HG02938 (cell line): ENCODE results near the gene DNAJC30.
"Not testable (repeated sequence)": the region's sequence is repeated elsewhere in the genome, so short reads cannot be mapped to it uniquely, and the experiment has no call there.

Experiments
- ATAC-seq: cut with Tn5 transposase; IDR thresholded peaks from one replicate; pipeline ENCODE4 v1.9.1; 2021; ENCODE audit warnings: mild to moderate bottlenecking, moderate library complexity; ENCODE audit not compliant: unreplicated experiment

DNAJC30 gene

GRCh38 chr7:73683056-73683787 is at the start of gene DNAJC30, which contains the start of gene BUD23:
DNAJC30 (minus strand) TSS chr7:73683453; CDS start chr7:73683423, 30 bp downstream.
BUD23 (plus strand) TSS chr7:73683597; CDS start chr7:73683626, 29 bp downstream.
- peak; percentile 89 for ATAC-seq

- ATAC-seq = no peak
These were observed 49.1 kb upstream of the DNAJC30 start for GRCh38 chr7:73732397-73732796.

DNA sequence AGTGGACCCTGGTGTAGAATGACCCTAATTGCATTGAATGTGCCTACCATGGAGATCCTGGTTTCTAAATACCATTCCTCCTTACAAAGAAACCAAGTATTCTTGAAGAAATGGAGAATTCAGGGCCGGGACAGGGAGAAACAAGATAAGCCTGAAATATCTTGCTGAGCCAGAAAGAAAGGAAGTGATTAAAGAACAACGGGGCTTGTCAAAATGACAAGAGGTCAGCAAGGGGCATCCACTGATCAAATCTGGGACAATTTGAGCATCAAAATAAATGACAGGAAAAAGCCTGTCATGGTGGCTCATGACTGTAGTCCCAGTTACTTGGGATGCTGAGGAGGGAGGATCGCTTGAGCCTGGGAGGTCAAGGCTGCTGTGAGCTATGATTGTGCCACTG is 47.2 kb upstream of the DNAJC30 start:
- no peak for ATAC-seq

- no peak for ATAC-seq
These were observed 45.3 kb upstream of the DNAJC30 start for GRCh38 chr7:73728551-73728950.

- no peak for ATAC-seq
These were observed 44.7 kb upstream of the DNAJC30 start for GRCh38 chr7:73727952-73728351.

- no peak for ATAC-seq
These were observed 42.8 kb upstream of the DNAJC30 start for GRCh38 chr7:73726083-73726466.

GRCh38 chr7:73723813-73724212 is 40.6 kb upstream of the DNAJC30 start:
- no peak for ATAC-seq

- ATAC-seq = no peak
These were observed 39.5 kb upstream of the DNAJC30 start for GRCh38 chr7:73722785-73723184.

GRCh38 chr7:73722182-73722581 is 38.9 kb upstream of the DNAJC30 start:
- not testable (repeated sequence) for ATAC-seq

DNA sequence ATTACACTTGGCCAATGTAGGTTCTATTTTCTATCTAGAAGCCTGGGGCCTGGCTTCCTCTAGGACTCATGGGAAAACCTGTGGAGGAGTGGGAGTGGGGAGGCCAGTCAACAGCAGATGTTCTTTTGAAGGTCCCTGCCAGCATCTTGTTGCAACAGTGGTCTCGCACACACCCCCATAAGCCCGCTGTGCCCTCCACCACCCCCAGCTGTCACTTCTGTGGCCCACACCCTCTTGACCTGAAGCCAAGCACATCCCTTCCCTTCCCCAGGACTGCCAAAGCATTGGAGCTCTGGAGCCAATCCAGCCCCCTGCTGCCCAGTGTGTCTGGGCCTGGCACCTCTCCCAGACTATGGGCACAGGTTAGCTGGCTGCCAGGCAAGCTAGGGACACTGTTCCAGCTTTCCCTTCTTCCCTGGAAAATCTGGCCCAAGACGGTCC is 38.1 kb upstream of the DNAJC30 start:
- ATAC-seq = no peak

DNA sequence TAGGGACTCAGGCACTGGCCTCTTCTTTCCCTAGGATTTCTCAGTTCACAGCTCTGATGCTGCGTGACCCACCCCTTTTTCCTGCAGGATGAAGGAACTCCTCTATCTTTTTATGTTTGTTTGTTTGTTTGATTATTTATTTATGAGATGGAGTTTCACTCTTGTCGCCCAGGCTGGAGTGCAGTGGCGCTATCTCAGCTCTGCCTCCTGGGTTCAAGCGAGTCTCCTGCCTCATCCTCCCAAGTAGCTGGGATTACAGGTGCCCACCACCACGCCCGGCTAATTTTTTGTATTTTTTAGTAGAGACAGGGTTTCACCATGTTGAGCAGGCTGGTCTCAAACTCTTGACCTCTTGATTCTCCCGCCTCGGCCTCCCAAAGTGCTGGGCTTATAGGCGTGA is 37.2 kb upstream of the DNAJC30 start:
- not testable (repeated sequence) for ATAC-seq

GRCh38 chr7:73719806-73720169 is 36.5 kb upstream of the DNAJC30 start:
- ATAC-seq = peak; percentile 4

DNA sequence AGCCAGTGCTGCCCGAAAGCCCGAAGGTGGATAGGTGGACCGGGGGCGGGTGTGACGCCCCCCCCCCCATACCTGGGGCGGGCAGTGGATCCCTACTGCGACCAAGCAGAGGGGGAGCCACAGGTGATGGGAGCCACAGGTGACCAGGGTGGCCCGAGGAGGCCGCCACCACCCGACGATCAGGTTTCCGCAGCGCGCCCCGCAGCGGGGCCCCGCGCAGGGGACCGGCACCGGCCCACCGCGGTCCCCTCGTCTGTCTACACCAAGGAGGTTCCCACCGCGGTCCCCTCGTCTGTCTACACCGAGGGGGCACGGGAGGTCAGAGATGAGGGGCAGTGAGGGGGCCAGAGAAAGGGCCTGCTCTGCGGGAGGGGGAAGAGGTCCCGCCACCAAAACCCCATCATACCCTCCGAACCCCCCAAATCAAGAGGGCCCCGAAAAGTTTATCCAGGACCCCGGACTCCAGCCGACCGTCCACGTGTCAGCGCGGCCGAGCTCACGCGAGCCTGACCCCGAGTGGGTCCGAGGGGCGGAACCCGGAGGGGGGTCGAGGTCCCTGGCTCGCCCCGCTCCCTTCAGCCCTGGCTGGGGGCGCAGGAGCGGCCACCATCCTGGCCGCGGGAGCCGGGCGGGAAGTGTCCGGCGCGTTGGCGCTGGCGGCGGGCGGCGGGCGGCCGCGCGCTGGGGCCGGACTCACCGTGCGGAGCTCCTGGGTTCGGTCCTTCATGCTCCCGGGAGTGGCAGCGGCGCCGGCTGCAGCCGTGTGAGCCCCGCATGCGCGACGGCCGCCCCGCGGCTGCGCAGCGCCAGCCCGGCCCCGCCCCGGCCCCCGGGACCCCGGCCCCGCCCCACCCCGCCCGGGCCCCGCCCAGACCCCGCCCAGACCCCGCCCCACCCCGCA is 35.9 kb upstream of the DNAJC30 start, which contains the start of gene STX1A:
STX1A (minus strand) TSS at position 765 of the 901 bp plus-strand sequence; CDS start at position 727, 38 bp downstream.
- ATAC-seq = peak; percentile 42

DNA sequence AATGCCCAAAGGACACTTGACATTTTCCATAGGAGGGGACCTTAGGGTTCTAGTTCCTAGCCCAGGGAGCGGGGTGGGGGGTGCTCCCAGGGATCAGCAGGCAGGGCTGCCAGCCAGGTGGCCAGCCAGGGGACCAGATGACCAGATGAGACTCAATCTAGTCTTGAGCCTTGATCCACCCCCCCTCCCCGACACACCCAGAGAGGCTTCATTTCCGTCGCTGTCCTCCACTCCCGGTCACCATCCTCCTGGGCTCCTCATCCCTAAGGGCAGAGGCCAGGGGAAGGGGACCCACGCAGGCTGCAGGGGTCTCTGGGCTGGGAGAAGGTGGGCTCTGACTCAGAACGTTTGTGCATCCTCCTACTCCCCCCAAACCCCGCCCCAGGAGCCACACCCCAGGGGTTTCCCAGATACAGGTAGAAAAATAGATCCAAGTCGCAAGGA is 35.2 kb upstream of the DNAJC30 start:
- no peak for ATAC-seq

- ATAC-seq = no peak
These were observed 34.7 kb upstream of the DNAJC30 start for GRCh38 chr7:73717991-73718405.

- no peak for ATAC-seq
These were observed 34.0 kb upstream of the DNAJC30 start for GRCh38 chr7:73717025-73717807.

GRCh38 chr7:73716318-73716890 is 33.2 kb upstream of the DNAJC30 start:
- no peak for ATAC-seq

- ATAC-seq = no peak
These were observed 32.5 kb upstream of the DNAJC30 start for GRCh38 chr7:73715648-73716317.

DNA sequence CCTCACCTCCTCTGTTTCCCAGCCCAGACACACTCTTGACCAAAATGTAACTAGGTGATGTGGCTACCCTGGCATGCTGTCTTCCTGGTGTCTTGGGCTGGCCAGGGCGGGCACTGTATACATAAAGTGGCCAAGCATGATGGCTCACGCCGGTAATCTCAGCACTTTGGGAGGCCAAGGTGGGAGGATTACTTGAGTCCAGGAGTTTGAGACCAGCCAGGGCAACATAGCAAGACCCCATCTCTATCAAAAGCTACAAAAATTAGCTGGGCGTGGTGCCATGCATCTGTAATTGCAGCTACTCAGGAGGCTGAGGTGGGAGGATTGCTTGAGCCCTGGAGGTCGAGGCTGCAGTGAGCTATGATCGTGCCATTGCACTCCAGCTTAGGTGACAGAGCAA is 30.1 kb upstream of the DNAJC30 start:
- not testable (repeated sequence) for ATAC-seq

GRCh38 chr7:73712773-73713172 is 29.5 kb upstream of the DNAJC30 start:
- ATAC-seq = no peak
